Tibial artery (tissue), 4 donors: ENCODE data around the gene TBC1D19.
"Not testable (repeated sequence)": the region's sequence is repeated elsewhere in the genome, so short reads cannot be mapped to it uniquely, and the experiment has no call there.

Source experiments
- DNase-seq, 2 donors: peaks; one replicate each; pipeline ENCODE4 v3.0.0-alpha.2; 2019
- H3K27ac ChIP-seq, 2 donors: fragments of 200-600 bp; sonication (generic) in 1 of 2; 1 replicate in 1 of 2; 2 replicates in 1 of 2; pipeline ENCODE4 v1.5.1; 2018 to 2019; ENCODE audit warnings: mild to moderate bottlenecking in 1 of 2
- H3K27me3 ChIP-seq, 2 donors: fragments of 200-600 bp; sonication (generic) in 1 of 2; one replicate each; pipeline versions ENCODE4 v1.5.1 to v1.6.0; 2016 to 2019
- H3K36me3 ChIP-seq, 3 donors: fragments of 200-600 bp; sonication (generic) in 2 of 3; one replicate each; pipeline ENCODE4 v1.5.1; 2016 to 2019; ENCODE audit warnings: mild to moderate bottlenecking in 2 of 3
- H3K4me1 ChIP-seq, 4 donors: fragments of 200-600 bp; sonication (generic) in 2 of 4; 1 replicate in 3 of 4; 2 replicates in 1 of 4; pipeline ENCODE4 v1.5.1; 2016 to 2019
- H3K4me3 ChIP-seq, 2 donors: fragments of 200-600 bp; sonication (generic) in 1 of 2; 1 replicate in 1 of 2; 2 replicates in 1 of 2; pipeline ENCODE4 v1.5.1; 2018 to 2019; ENCODE audit warnings: mild to moderate bottlenecking in 2 of 2
- H3K9me3 ChIP-seq, 3 donors: fragments of 200-600 bp; sonication (generic) in 1 of 3; one replicate each; pipeline ENCODE4 v1.5.1; 2016 to 2019
- CTCF ChIP-seq, 2 experiments: fragments of 200-600 bp in 1 of 2; fragments of 450-650 bp in 1 of 2; IDR thresholded peaks; one replicate each; pipeline ENCODE4 v1.5.1; 2017 to 2019; ENCODE audit warnings: antibody characterized with exemption in 2 of 2, mild to moderate bottlenecking in 1 of 2, moderate library complexity in 1 of 2
- intact Hi-C: fragments of 100-400 bp; cut with DNase I; formaldehyde crosslinking; loops from one replicate; pipeline ENCODE4 v1.15.0; 2023; ENCODE audit warnings: low total_unique reads

TBC1D19 gene

GRCh38 chr4:26590639-26591038 lies 6.8 kb downstream of the TBC1D19 start:
- H3K36me3 ChIP-seq: no peaks in the 10 kb centered on the region
- no peak for TF ChIP-seq CTCF (IDR thresholded peaks at IDR 0.05)
- intact Hi-C loops: no loop called here
- H3K4me3 ChIP-seq: no peak overlapping the region
- H3K4me1 ChIP-seq: peaks cover 0 to under 1% (median 0%) of the 10 kb centered on the region in 4 donors
- H3K9me3 ChIP-seq: no peaks in the 10 kb centered on the region
- no peak for DNase-seq
- H3K27ac ChIP-seq: no peak overlapping the region
- H3K27me3 ChIP-seq: no peaks in the 10 kb centered on the region

- H3K4me1 ChIP-seq, H3K36me3 ChIP-seq, H3K27me3 ChIP-seq, intact Hi-C loops, H3K4me3 ChIP-seq, H3K27ac ChIP-seq, DNase-seq, H3K9me3 ChIP-seq: not testable (repeated sequence)
Observed at GRCh38 chr4:26593557-26593956, 9.7 kb downstream of the TBC1D19 start.

GRCh38 chr4:26594371-26594770 lies 10.5 kb downstream of the TBC1D19 start:
- Histone ChIP-seq H3K9me3 (no peaks in the 10 kb centered on the region), H3K4me3 (no peak overlapping the region), H3K27ac (no peak overlapping the region), H3K36me3 (no peaks in the 10 kb centered on the region), H3K4me1 (no peaks in the 10 kb centered on the region), H3K27me3 (no peaks in the 10 kb centered on the region)
- no peak for TF ChIP-seq CTCF (IDR thresholded peaks at IDR 0.05)
- intact Hi-C loops: no loop called here
- DNase-seq: no peak

GRCh38 chr4:26594778-26595177 lies 10.9 kb downstream of the TBC1D19 start:
- no peak for DNase-seq
- Histone ChIP-seq H3K36me3 (no peaks in the 10 kb centered on the region), H3K9me3 (no peaks in the 10 kb centered on the region), H3K27ac (no peak overlapping the region), H3K4me3 (no peak overlapping the region), H3K27me3 (no peaks in the 10 kb centered on the region), H3K4me1 (no peaks in the 10 kb centered on the region)
- no peak for TF ChIP-seq CTCF (IDR thresholded peaks at IDR 0.05)
- intact Hi-C loops: no loop called here

- no peak for DNase-seq
- Histone ChIP-seq H3K9me3 (no peaks in the 10 kb centered on the region), H3K27ac (no peak overlapping the region), H3K4me1 (no peaks in the 10 kb centered on the region), H3K27me3 (no peaks in the 10 kb centered on the region), H3K36me3 (no peaks in the 10 kb centered on the region), H3K4me3 (no peak overlapping the region)
- intact Hi-C loops: no loop called here
- TF ChIP-seq CTCF (IDR thresholded peaks at IDR 0.05): no peak
Observed at GRCh38 chr4:26596843-26597242, 13.0 kb downstream of the TBC1D19 start.

- intact Hi-C loops: no loop called here
- TF ChIP-seq CTCF (IDR thresholded peaks at IDR 0.05): no peak
- no peaks in the 10 kb centered on the region for H3K27me3 ChIP-seq
- H3K4me3 ChIP-seq: no peak overlapping the region
- H3K9me3 ChIP-seq: no peaks in the 10 kb centered on the region
- no peak for DNase-seq
- no peak overlapping the region for H3K27ac ChIP-seq
- no peaks in the 10 kb centered on the region for H3K4me1 ChIP-seq
- no peaks in the 10 kb centered on the region for H3K36me3 ChIP-seq
Observed at GRCh38 chr4:26601204-26601603, 17.3 kb downstream of the TBC1D19 start.
